ENCODE measurements around the gene ZNF747. TPM values are rescaled to one million over a fixed set of nuclear protein-coding genes. Genes with fewer than 3 reads are reported as not detected.

Gene ZNF747
- total RNA-seq, 1 donor from 2014 or later, result 4.8 TPM

- DNase-seq (ENCODE audit: extremely low spot score, unreplicated experiment), result no peak
- no peaks in the 10 kb centered on the region for H3K36me3 Mint-ChIP-seq (ENCODE audit: unreplicated experiment)
- no peaks in the 10 kb centered on the region for H3K9me3 Mint-ChIP-seq (ENCODE audit: unreplicated experiment)
- TF ChIP-seq, protein P1, sequence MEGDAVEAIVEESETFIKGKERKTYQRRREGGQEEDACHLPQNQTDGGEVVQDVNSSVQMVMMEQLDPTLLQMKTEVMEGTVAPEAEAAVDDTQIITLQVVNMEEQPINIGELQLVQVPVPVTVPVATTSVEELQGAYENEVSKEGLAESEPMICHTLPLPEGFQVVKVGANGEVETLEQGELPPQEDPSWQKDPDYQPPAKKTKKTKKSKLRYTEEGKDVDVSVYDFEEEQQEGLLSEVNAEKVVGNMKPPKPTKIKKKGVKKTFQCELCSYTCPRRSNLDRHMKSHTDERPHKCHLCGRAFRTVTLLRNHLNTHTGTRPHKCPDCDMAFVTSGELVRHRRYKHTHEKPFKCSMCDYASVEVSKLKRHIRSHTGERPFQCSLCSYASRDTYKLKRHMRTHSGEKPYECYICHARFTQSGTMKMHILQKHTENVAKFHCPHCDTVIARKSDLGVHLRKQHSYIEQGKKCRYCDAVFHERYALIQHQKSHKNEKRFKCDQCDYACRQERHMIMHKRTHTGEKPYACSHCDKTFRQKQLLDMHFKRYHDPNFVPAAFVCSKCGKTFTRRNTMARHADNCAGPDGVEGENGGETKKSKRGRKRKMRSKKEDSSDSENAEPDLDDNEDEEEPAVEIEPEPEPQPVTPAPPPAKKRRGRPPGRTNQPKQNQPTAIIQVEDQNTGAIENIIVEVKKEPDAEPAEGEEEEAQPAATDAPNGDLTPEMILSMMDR (IDR thresholded peaks at IDR 0.05), result no peak
- peaks cover 3% of the 10 kb centered on the region for H3K27me3 Mint-ChIP-seq (ENCODE audit: unreplicated experiment)
- no peak overlapping the region for H3K27ac Mint-ChIP-seq (ENCODE audit: unreplicated experiment)
- peaks cover 14% of the 10 kb centered on the region for H3K4me1 Mint-ChIP-seq (ENCODE audit: unreplicated experiment)
- no peak overlapping the region for H3K4me3 Mint-ChIP-seq (ENCODE audit: unreplicated experiment)
These were observed 33.5 kb upstream of the ZNF747 start for GRCh38 chr16:30567991-30568638.

DNA sequence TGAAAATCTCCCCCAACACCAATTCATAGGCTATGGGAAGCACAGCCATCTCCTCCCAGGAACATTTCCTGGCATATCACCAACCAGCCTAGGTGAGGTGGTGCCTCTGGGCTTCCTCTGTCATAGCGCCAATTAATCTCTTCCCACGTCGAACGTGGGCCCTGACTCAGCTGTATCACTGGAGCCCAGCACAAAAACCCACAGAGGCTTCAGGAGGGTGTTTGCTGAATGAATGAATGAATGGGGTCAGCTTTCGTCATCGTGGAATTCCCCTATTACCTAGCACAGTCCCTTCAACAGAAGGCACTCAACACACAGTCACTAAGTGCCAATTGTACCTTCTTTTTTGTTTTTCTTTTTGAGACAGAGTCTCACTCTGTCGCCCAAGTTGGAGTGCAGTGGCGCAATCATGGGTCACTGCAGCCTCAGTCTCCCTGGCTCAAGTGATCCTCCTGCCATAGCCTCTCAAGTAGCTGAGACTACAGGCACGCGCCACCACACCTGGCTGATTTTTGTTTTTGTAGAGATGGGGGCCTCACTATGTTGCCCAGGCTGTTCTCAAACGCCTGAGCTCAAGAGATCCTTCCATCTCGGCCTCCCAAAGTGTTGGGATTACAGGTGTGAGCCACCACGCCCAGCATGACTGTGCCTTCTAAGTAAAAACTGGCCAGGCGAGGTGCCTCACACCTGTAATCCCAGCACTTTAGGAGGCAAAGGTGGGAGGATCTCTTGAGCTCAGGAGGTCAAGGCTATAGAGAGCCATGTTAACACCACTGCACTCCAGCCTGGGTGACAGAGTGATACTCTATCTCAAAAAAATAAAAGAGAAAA, 32.7 kb upstream of the ZNF747 start:
- Mint-ChIP-seq H3K27ac (ENCODE audit: unreplicated experiment) (no peak overlapping the region), H3K4me1 (ENCODE audit: unreplicated experiment) (peaks cover 12% of the 10 kb centered on the region), H3K4me3 (ENCODE audit: unreplicated experiment) (no peak overlapping the region)

GRCh38 chr16:30566531-30566930, 31.9 kb upstream of the ZNF747 start:
- no peak overlapping the region for H3K27ac Mint-ChIP-seq (ENCODE audit: unreplicated experiment)
- no peak for DNase-seq (ENCODE audit: extremely low spot score, unreplicated experiment)
- peaks cover 8% of the 10 kb centered on the region for H3K4me1 Mint-ChIP-seq (ENCODE audit: unreplicated experiment)
- H3K9me3 Mint-ChIP-seq (ENCODE audit: unreplicated experiment), result no peaks in the 10 kb centered on the region
- H3K36me3 Mint-ChIP-seq (ENCODE audit: unreplicated experiment), result no peaks in the 10 kb centered on the region
- H3K27me3 Mint-ChIP-seq (ENCODE audit: unreplicated experiment), result peaks cover 3% of the 10 kb centered on the region
- no peak overlapping the region for H3K4me3 Mint-ChIP-seq (ENCODE audit: unreplicated experiment)
- TF ChIP-seq, protein P1 (IDR thresholded peaks at IDR 0.05), result no peak

More for the DNA sequence above, 32.7 kb upstream of the ZNF747 start:
- TF ChIP-seq, protein P1 (IDR thresholded peaks at IDR 0.05), result no peak
- DNase-seq (ENCODE audit: extremely low spot score, unreplicated experiment), result no peak
- no peaks in the 10 kb centered on the region for H3K36me3 Mint-ChIP-seq (ENCODE audit: unreplicated experiment)
- no peaks in the 10 kb centered on the region for H3K9me3 Mint-ChIP-seq (ENCODE audit: unreplicated experiment)
- H3K27me3 Mint-ChIP-seq (ENCODE audit: unreplicated experiment), result peaks cover 3% of the 10 kb centered on the region

GRCh38 chr16:30565984-30566383, 31.3 kb upstream of the ZNF747 start:
- peaks cover 8% of the 10 kb centered on the region for H3K4me1 Mint-ChIP-seq (ENCODE audit: unreplicated experiment)
- H3K27ac Mint-ChIP-seq (ENCODE audit: unreplicated experiment), result no peak overlapping the region
- TF ChIP-seq, protein P1 (IDR thresholded peaks at IDR 0.05), result no peak
- H3K36me3 Mint-ChIP-seq (ENCODE audit: unreplicated experiment), result no peaks in the 10 kb centered on the region
- peaks cover 3% of the 10 kb centered on the region for H3K27me3 Mint-ChIP-seq (ENCODE audit: unreplicated experiment)
- no peaks in the 10 kb centered on the region for H3K9me3 Mint-ChIP-seq (ENCODE audit: unreplicated experiment)
- no peak for DNase-seq (ENCODE audit: extremely low spot score, unreplicated experiment)
- H3K4me3 Mint-ChIP-seq (ENCODE audit: unreplicated experiment), result no peak overlapping the region

DNA sequence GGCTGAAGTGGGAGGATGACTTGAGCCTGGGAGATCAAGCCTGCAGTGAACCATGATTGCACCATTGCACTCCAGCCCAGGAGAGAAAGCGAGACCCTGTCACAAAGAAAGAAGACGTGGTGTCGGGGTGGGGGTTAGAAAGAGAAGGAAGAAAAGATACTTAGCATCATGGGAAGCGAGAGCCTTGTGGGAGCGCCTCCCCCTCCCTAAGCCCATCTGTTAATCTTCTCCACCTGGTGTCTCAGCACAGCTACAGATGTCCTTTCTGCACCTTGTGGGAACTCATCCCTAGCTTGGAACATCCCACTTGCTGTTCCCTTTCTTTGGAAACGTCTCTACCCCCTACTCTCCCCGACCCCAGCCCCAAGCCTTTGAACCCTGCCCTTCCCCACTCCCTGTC, 30.9 kb upstream of the ZNF747 start:
- DNase-seq (ENCODE audit: extremely low spot score, unreplicated experiment), result no peak
- no peak overlapping the region for H3K4me3 Mint-ChIP-seq (ENCODE audit: unreplicated experiment)
- H3K36me3 Mint-ChIP-seq (ENCODE audit: unreplicated experiment), result no peaks in the 10 kb centered on the region
- TF ChIP-seq, protein P1 (IDR thresholded peaks at IDR 0.05), result no peak
- H3K27me3 Mint-ChIP-seq (ENCODE audit: unreplicated experiment), result peaks cover 3% of the 10 kb centered on the region
- H3K9me3 Mint-ChIP-seq (ENCODE audit: unreplicated experiment), result no peaks in the 10 kb centered on the region
- peaks cover 5% of the 10 kb centered on the region for H3K4me1 Mint-ChIP-seq (ENCODE audit: unreplicated experiment)
- no peak overlapping the region for H3K27ac Mint-ChIP-seq (ENCODE audit: unreplicated experiment)
